A549 treated with AZD9567 at 1 μM for 4 hours (cell line): ENCODE measurements around the gene INSIG1. TPM values are rescaled to one million over a fixed set of nuclear protein-coding genes. Genes with fewer than 3 reads are reported as not detected.

ENCODE experiments used
- total RNA-seq: library from RNA; stranded (reverse); fragments of 200-300 nt; extraction: Qiagen RNA extraction; gene quantifications from 5 replicates; pipeline ENCODE4 v1.2.3, GENCODE V29; 2022; ENCODE audit not compliant: insufficient read depth

INSIG1 gene
- total RNA-seq: 8.4 to 18.1 TPM (median 15.3 TPM) in 5 replicates

GRCh38 chr7:155297517-155298287 is at the start of gene INSIG1:
Gene INSIG1 (plus strand): TSS chr7:155297878. CDS start chr7:155298286, 408 bp downstream.

Other genes with a start within 250 kb of the INSIG1 start
- gene HTR5A, start 227.6 kb upstream of the INSIG1 start, total RNA-seq: not detected in 5 replicates
- 0.67 to 0.77 TPM (median 0.73 TPM) in 5 replicates for gene EN2, start 160.3 kb downstream of the INSIG1 start, total RNA-seq
- gene CNPY1, start 248.7 kb downstream of the INSIG1 start, total RNA-seq: not detected in 5 replicates